GM12878 (cell line): Measurements from ENCODE around the gene ZNF552. TPM values are rescaled to one million over a fixed set of nuclear protein-coding genes. Genes with fewer than 3 reads are reported as not detected.
A peak's percentile ranks its signal among the peaks of the same experiment; 100 is the strongest.

ENCODE experiments used
- E2F4 ChIP-seq: IDR thresholded peaks from 2 replicates; pipeline ENCODE4 v1.6.1; 2012; ENCODE audit warnings: low read depth, low read length, improper control_type of control experiment
- EGR1 ChIP-seq, 2 experiments: IDR thresholded peaks; 1 replicate in 1 of 2; 2 replicates in 1 of 2; pipeline ENCODE4 v1.6.1; 2011 to 2012; ENCODE audit warnings: low read depth in 2 of 2, low read length in 2 of 2, borderline replicate concordance in 1 of 2, mild to moderate bottlenecking in 1 of 2, moderate library complexity in 1 of 2
- IRF3 ChIP-seq: fragments of 450-650 bp; IDR thresholded peaks from 2 replicates; pipeline ENCODE4 v1.6.1; 2014; ENCODE audit warnings: mild to moderate bottlenecking
- IRF4 ChIP-seq: IDR thresholded peaks from 2 replicates; pipeline ENCODE4 v1.6.1; 2011; ENCODE audit warnings: low read depth, low read length
- IRF5 ChIP-seq: fragments of 450-650 bp; IDR thresholded peaks from 2 replicates; pipeline ENCODE4 v1.6.1; 2017; ENCODE audit warnings: borderline replicate concordance
- LARP7 ChIP-seq: fragments of 450-650 bp; IDR thresholded peaks from 2 replicates; pipeline ENCODE4 v1.6.1; 2017; ENCODE audit warnings: mild to moderate bottlenecking
- MXI1 ChIP-seq: fragments of 150-350 bp; IDR thresholded peaks from 2 replicates; pipeline ENCODE4 v1.6.1; 2011; ENCODE audit warnings: low read depth, mild to moderate bottlenecking, inconsistent platforms, low read length, improper control_type of control experiment
- NFYB ChIP-seq: IDR thresholded peaks from 2 replicates; pipeline ENCODE4 v1.6.1; 2011; ENCODE audit warnings: low read depth, mild to moderate bottlenecking, low read length, improper control_type of control experiment, moderate library complexity; ENCODE audit not compliant: insufficient read depth
- PKNOX1 ChIP-seq: fragments of 450-650 bp; IDR thresholded peaks from 2 replicates; pipeline ENCODE4 v1.6.1; 2016; ENCODE audit warnings: mild to moderate bottlenecking
- RUNX3 ChIP-seq: IDR thresholded peaks from 2 replicates; pipeline ENCODE4 v1.6.1; 2012; ENCODE audit warnings: low read length, inconsistent platforms
- SIN3A ChIP-seq: IDR thresholded peaks from 2 replicates; pipeline ENCODE4 v1.6.1; 2012; ENCODE audit warnings: low read depth, low read length, improper control_type of control experiment
- SP1 ChIP-seq: IDR thresholded peaks from one replicate; pipeline ENCODE4 v1.6.1; 2011; ENCODE audit warnings: low read depth, low read length
- TCF7 ChIP-seq: IDR thresholded peaks from 2 replicates; pipeline ENCODE4 v1.6.1; 2014; ENCODE audit warnings: antibody characterized with exemption, borderline replicate concordance
- ZBTB11 ChIP-seq: fragments of 450-650 bp; formaldehyde crosslinking; IDR thresholded peaks from 2 replicates; pipeline ENCODE4 v1.5.0; 2022; ENCODE audit warnings: mild to moderate bottlenecking, missing genetic modification characterization
- ZBTB40 ChIP-seq: fragments of 450-650 bp; IDR thresholded peaks from 2 replicates; pipeline ENCODE4 v1.6.1; 2016; ENCODE audit warnings: mild to moderate bottlenecking, moderate library complexity, borderline replicate concordance
- ZNF207 ChIP-seq: fragments of 450-650 bp; IDR thresholded peaks from 2 replicates; pipeline ENCODE4 v1.6.1; 2014; ENCODE audit warnings: antibody characterized with exemption, mild to moderate bottlenecking, borderline replicate concordance
- ZNF24 ChIP-seq: fragments of 450-650 bp; IDR thresholded peaks from 2 replicates; pipeline ENCODE4 v1.6.1; 2017; ENCODE audit warnings: antibody characterized with exemption, mild to moderate bottlenecking
- polyA plus RNA-seq, 11 experiments: library from polyadenylated mRNA; depleted of rRNA in 4 of 11; unstranded in 6 of 11; stranded (reverse) in 5 of 11; fragments of >200 nt; fragmentation: Nextera tagmentation in 4 of 11; fragmentation: Illumina TruSeq in 1 of 11; extraction: Ambion mirVana in 4 of 11; extraction: Trizol in 1 of 11; gene quantifications; 1 replicate in 1 of 11; 2 replicates in 10 of 11; pipeline versions ENCODE4 v1.2.1 to v1.2.3, GENCODE V29; 2011 to 2016; ENCODE audit warnings: inconsistent platforms in 2 of 11, missing spikeins in 2 of 11, low read depth in 1 of 11
- total RNA-seq, 4 experiments: library from RNA; depleted of rRNA in 3 of 4; stranded (reverse); fragments of >200 nt in 3 of 4; fragmentation: Illumina TruSeq in 1 of 4; extraction: Trizol in 1 of 4; gene quantifications; 2 replicates each; pipeline versions ENCODE4 v1.2.1 to v1.2.3, GENCODE V29; 2013 to 2021

ZNF552 gene
- total and polyA plus RNA-seq, 10 of the 15 experiments (the other 5 are each of a cell fraction or from before 2014, with no cell fraction given) = 3.6 to 13.3 (median 8.0) TPM

GRCh38 chr19:57769345-57770131, 45.2 kb downstream of the ZNF552 start, which contains the start of gene ZNF586 (continued):
- TF ChIP-seq ZBTB11 (CRISPR knock-in tag) (no peak), EGR1 (IDR thresholded peaks at IDR 0.05; ENCODE audit: borderline replicate concordance in 1 of 2, low read depth in 2 of 2, low read length in 2 of 2) (no peak), MXI1 (peak; percentile 45; the same call in 1 of the 2 replicates), PKNOX1 (peak; percentile 74), SP1 (peak; percentile 76), RUNX3 (no peak; the same call in 1 of the 2 replicates), ZNF207 (no peak), ZNF24 (no peak), LARP7 (0 out of 2 replicates have a peak, but pooled peaks have one; percentile 58), TCF7 (no peak), IRF3 (peak; percentile 66; the same call in 1 of the 2 replicates), IRF4 (no peak), ZBTB40 (peak; percentile 91), IRF5 (no peak), SIN3A (peak; percentile 60; the same call in 1 of the 2 replicates), E2F4 (no peak), NFYB (peak; percentile 95)
